NB4 (cell line): Measurements from ENCODE around the gene IRX6.

Experiments
- MYC ChIP-seq: IDR thresholded peaks from 2 replicates; pipeline ENCODE4 v1.6.1; 2011; ENCODE audit warnings: low read depth, low read length
- POLR2A ChIP-seq: IDR thresholded peaks from 2 replicates; pipeline ENCODE4 v1.6.1; 2011; ENCODE audit warnings: mild to moderate bottlenecking; ENCODE audit not compliant: insufficient read length; ENCODE audit errors: extremely low read depth
- TF ChIP-seq, protein P1 (sequence below): IDR thresholded peaks from one replicate; pipeline ENCODE4 v1.5.1; 2012; ENCODE audit warnings: low read depth, low read length
- TF ChIP-seq, protein P2 (sequence below): IDR thresholded peaks from 2 replicates; pipeline ENCODE4 v1.6.1; 2011; ENCODE audit warnings: low read depth, low read length

DNA sequence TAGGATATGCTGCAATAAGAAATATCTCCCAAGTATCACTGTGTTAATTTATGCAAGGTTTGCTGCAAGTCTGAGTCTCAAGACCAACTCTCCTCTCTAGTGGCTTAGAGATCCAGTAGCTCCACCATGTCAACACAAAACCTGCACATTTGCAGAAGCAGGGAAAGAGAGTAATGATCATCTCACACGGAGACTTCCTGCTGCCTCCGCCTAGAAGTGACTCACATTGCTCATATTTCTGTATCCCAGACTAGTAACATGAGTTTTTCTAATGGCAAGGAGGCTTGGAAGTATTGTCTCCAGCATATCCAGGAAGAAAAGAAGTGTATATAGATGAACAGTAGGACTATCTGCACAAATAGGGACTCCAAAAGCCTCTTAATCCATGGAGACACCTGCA is 15.0 kb upstream of the IRX6 start:
- TF ChIP-seq, protein P1, sequence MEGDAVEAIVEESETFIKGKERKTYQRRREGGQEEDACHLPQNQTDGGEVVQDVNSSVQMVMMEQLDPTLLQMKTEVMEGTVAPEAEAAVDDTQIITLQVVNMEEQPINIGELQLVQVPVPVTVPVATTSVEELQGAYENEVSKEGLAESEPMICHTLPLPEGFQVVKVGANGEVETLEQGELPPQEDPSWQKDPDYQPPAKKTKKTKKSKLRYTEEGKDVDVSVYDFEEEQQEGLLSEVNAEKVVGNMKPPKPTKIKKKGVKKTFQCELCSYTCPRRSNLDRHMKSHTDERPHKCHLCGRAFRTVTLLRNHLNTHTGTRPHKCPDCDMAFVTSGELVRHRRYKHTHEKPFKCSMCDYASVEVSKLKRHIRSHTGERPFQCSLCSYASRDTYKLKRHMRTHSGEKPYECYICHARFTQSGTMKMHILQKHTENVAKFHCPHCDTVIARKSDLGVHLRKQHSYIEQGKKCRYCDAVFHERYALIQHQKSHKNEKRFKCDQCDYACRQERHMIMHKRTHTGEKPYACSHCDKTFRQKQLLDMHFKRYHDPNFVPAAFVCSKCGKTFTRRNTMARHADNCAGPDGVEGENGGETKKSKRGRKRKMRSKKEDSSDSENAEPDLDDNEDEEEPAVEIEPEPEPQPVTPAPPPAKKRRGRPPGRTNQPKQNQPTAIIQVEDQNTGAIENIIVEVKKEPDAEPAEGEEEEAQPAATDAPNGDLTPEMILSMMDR: no peak
- TF ChIP-seq POLR2A: no peak
- TF ChIP-seq MYC: no peak
- TF ChIP-seq, protein P2, sequence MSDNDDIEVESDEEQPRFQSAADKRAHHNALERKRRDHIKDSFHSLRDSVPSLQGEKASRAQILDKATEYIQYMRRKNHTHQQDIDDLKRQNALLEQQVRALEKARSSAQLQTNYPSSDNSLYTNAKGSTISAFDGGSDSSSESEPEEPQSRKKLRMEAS: no peak
